HL-60 (cell line): ENCODE data around the gene CHL1.

Source experiments
- DNase-seq, 2 experiments: peaks; one replicate each; pipeline ENCODE4 v3.0.0-alpha.2; 2010 to 2020; ENCODE audit warnings: low read depth in 1 of 2, low spot score in 1 of 2
- H3K27ac ChIP-seq: fragments of 250-450 bp; sonication (Bioruptor Pico); replicated peaks from 2 replicates; pipeline ENCODE4 v1.5.1; 2020; ENCODE audit warnings: mild to moderate bottlenecking, moderate library complexity
- H3K27me3 ChIP-seq: fragments of 250-450 bp; sonication (Bioruptor Pico); 2 replicates; pipeline ENCODE4 v1.5.1; 2021; ENCODE audit warnings: mild to moderate bottlenecking, moderate library complexity; ENCODE audit not compliant: insufficient read depth, poor library complexity, severe bottlenecking
- H3K4me3 ChIP-seq: replicated peaks from 2 replicates; pipeline ENCODE4 v1.5.1; 2011; ENCODE audit warnings: mild to moderate bottlenecking, control low read depth, low read length; ENCODE audit not compliant: insufficient read depth
- CTCF ChIP-seq: IDR thresholded peaks from one replicate; pipeline ENCODE4 v1.5.1; 2011; ENCODE audit warnings: low read length, control low read depth, inconsistent platforms; ENCODE audit not compliant: insufficient read depth
- GABPA ChIP-seq: IDR thresholded peaks from 2 replicates; pipeline ENCODE4 v1.6.1; 2012; ENCODE audit warnings: low read depth
- POLR2AphosphoS5 ChIP-seq: IDR thresholded peaks from 2 replicates; pipeline ENCODE4 v1.6.1; 2012; ENCODE audit warnings: low read depth
- REST ChIP-seq: IDR thresholded peaks from 2 replicates; pipeline ENCODE4 v1.6.1; 2012; ENCODE audit warnings: low read depth; ENCODE audit not compliant: insufficient replicate concordance
- SPI1 ChIP-seq: IDR thresholded peaks from 2 replicates; pipeline ENCODE4 v1.6.1; 2012; ENCODE audit warnings: low read depth, mild to moderate bottlenecking, borderline replicate concordance

The CHL1 gene

GRCh38 chr3:325495-325894 lies 128.9 kb downstream of the CHL1 start:
- Histone ChIP-seq H3K4me3 (no peak overlapping the region), H3K27me3 (no peaks in the 10 kb centered on the region), H3K27ac (no peak overlapping the region)
- TF ChIP-seq POLR2AphosphoS5 (no peak), SPI1 (no peak), GABPA (no peak), CTCF (no peak), REST (no peak)
- DNase-seq = no peak

- DNase-seq = no peak
- TF ChIP-seq POLR2AphosphoS5 (no peak), GABPA (no peak), CTCF (no peak), REST (no peak), SPI1 (no peak)
Measured at GRCh38 chr3:330494-331115, 134.0 kb downstream of the CHL1 start.

GRCh38 chr3:331881-332280 lies 135.3 kb downstream of the CHL1 start:
- Histone ChIP-seq H3K4me3 (no peak overlapping the region), H3K27ac (no peak overlapping the region), H3K27me3 (no peaks in the 10 kb centered on the region)
- TF ChIP-seq POLR2AphosphoS5 (no peak), REST (no peak), CTCF (no peak), GABPA (no peak), SPI1 (no peak)
- no peak for DNase-seq

More at GRCh38 chr3:330494-331115, 134.0 kb downstream of the CHL1 start:
- Histone ChIP-seq H3K4me3 (no peak overlapping the region), H3K27ac (no peak overlapping the region), H3K27me3 (no peaks in the 10 kb centered on the region)
